HepG2 (cell line): Measurements from ENCODE around the gene MFSD12. TPM values are rescaled to one million over a fixed set of nuclear protein-coding genes. Genes with fewer than 3 reads are reported as not detected.

Source experiments
- ARHGAP35 ChIP-seq: sonication (generic); formaldehyde crosslinking; IDR thresholded peaks from 2 replicates; pipeline ENCODE4 v1.9.0; 2022; ENCODE audit warnings: mild to moderate bottlenecking, inconsistent platforms, moderate library complexity, missing genetic modification reagents, borderline replicate concordance
- BRF2 ChIP-seq: sonication (generic); formaldehyde crosslinking; IDR thresholded peaks from 2 replicates; pipeline ENCODE4 v1.8.1; 2022; ENCODE audit warnings: mild to moderate bottlenecking, missing genetic modification reagents
- E2F2 ChIP-seq: sonication (generic); formaldehyde crosslinking; IDR thresholded peaks from 2 replicates; pipeline ENCODE4 v1.4.0; 2020; ENCODE audit warnings: missing genetic modification reagents, borderline replicate concordance
- KAT2B ChIP-seq: fragments of 150-350 bp; IDR thresholded peaks from 2 replicates; pipeline ENCODE4 v1.6.1; 2014; ENCODE audit warnings: low read depth, low read length, borderline replicate concordance
- KDM6A ChIP-seq: IDR thresholded peaks from 2 replicates; pipeline ENCODE4 v1.6.1; 2016; ENCODE audit warnings: low read depth
- MBD4 ChIP-seq: IDR thresholded peaks from 2 replicates; pipeline ENCODE4 v1.6.1; 2012; ENCODE audit warnings: low read length, inconsistent platforms, borderline replicate concordance
- MED13 ChIP-seq: sonication (generic); formaldehyde crosslinking; IDR thresholded peaks from 2 replicates; pipeline ENCODE4 v1.5.0; 2020; ENCODE audit warnings: missing genetic modification reagents
- NFE2L2 ChIP-seq: fragments of 150-350 bp; IDR thresholded peaks from 2 replicates; pipeline ENCODE4 v1.6.1; 2014; ENCODE audit warnings: low read length
- NFKBIZ ChIP-seq: IDR thresholded peaks from 2 replicates; pipeline ENCODE4 v1.6.1; 2018; ENCODE audit warnings: missing genetic modification reagents, missing compliant biosample characterization
- NFRKB ChIP-seq: fragments of 450-650 bp; IDR thresholded peaks from 2 replicates; pipeline ENCODE4 v1.6.1; 2017
- NFYB ChIP-seq: sonication (generic); formaldehyde crosslinking; IDR thresholded peaks from 2 replicates; pipeline ENCODE4 v1.4.0; 2020; ENCODE audit warnings: missing genetic modification reagents
- PHF21A ChIP-seq: sonication (generic); formaldehyde crosslinking; IDR thresholded peaks from 2 replicates; pipeline ENCODE4 v1.5.0; 2020; ENCODE audit warnings: mild to moderate bottlenecking, missing genetic modification reagents
- RORA ChIP-seq: sonication (generic); formaldehyde crosslinking; IDR thresholded peaks from 2 replicates; pipeline ENCODE4 v1.5.0; 2020; ENCODE audit warnings: mild to moderate bottlenecking, missing genetic modification reagents, moderate library complexity
- STAT5B ChIP-seq: sonication (generic); formaldehyde crosslinking; IDR thresholded peaks from 2 replicates; pipeline ENCODE4 v1.4.0; 2020; ENCODE audit warnings: missing genetic modification reagents
- TBX3 ChIP-seq: fragments of 450-650 bp; IDR thresholded peaks from 2 replicates; pipeline ENCODE4 v1.6.1; 2017; ENCODE audit warnings: antibody characterized with exemption, mild to moderate bottlenecking, inconsistent platforms, borderline replicate concordance
- ZBTB3 ChIP-seq: sonication (generic); formaldehyde crosslinking; IDR thresholded peaks from 2 replicates; pipeline ENCODE4 v1.4.0; 2020; ENCODE audit warnings: low read depth, mild to moderate bottlenecking, moderate library complexity, missing genetic modification reagents, borderline replicate concordance
- ZBTB34 ChIP-seq: sonication (generic); formaldehyde crosslinking; IDR thresholded peaks from 2 replicates; pipeline ENCODE4 v1.8.0; 2022; ENCODE audit warnings: mild to moderate bottlenecking, missing genetic modification reagents
- ZNF12 ChIP-seq: sonication (generic); formaldehyde crosslinking; IDR thresholded peaks from 2 replicates; pipeline ENCODE4 v1.5.0; 2020; ENCODE audit warnings: missing genetic modification reagents
- ZNF136 ChIP-seq: sonication (generic); formaldehyde crosslinking; IDR thresholded peaks from 2 replicates; pipeline ENCODE4 v1.8.1; 2022; ENCODE audit warnings: low read depth, mild to moderate bottlenecking, moderate library complexity, missing genetic modification reagents
- ZNF143 ChIP-seq: sonication (generic); formaldehyde crosslinking; IDR thresholded peaks from 2 replicates; pipeline ENCODE4 v1.4.0; 2020; ENCODE audit warnings: missing genetic modification reagents
- ZNF253 ChIP-seq: sonication (generic); formaldehyde crosslinking; IDR thresholded peaks from 2 replicates; pipeline ENCODE4 v1.8.0; 2022; ENCODE audit warnings: mild to moderate bottlenecking, missing genetic modification reagents, borderline replicate concordance
- ZNF329 ChIP-seq: sonication (generic); formaldehyde crosslinking; IDR thresholded peaks from 2 replicates; pipeline ENCODE4 v1.9.0; 2021; ENCODE audit warnings: low read depth, mild to moderate bottlenecking, missing genetic modification reagents
- ZNF616 ChIP-seq: sonication (generic); formaldehyde crosslinking; IDR thresholded peaks from 2 replicates; pipeline ENCODE4 v1.5.0; 2020; ENCODE audit warnings: low read depth, mild to moderate bottlenecking, missing genetic modification reagents
- ZNF775 ChIP-seq: sonication (generic); formaldehyde crosslinking; IDR thresholded peaks from 2 replicates; pipeline ENCODE4 v1.4.0; 2020; ENCODE audit warnings: missing genetic modification reagents, mild to moderate bottlenecking, moderate library complexity, borderline replicate concordance
- polyA plus RNA-seq, 8 experiments: library from polyadenylated mRNA; depleted of rRNA in 3 of 8; stranded (reverse) in 7 of 8; unstranded in 1 of 8; fragments of >200 nt; fragmentation: Illumina TruSeq in 4 of 8; extraction: Trizol in 4 of 8; gene quantifications; 2 replicates each; pipeline versions ENCODE4 v1.2.1 to v1.2.3, GENCODE V29; 2011 to 2016; ENCODE audit warnings: low read depth in 4 of 8, missing spikeins in 1 of 8, mixed read lengths in 1 of 8; ENCODE audit not compliant: insufficient read depth in 1 of 8
- total RNA-seq, 5 experiments: library from RNA; depleted of rRNA; stranded (reverse); fragments of >200 nt; fragmentation: Illumina TruSeq; extraction: Trizol; gene quantifications; 2 replicates each; pipeline ENCODE4 v1.2.3, GENCODE V29; 2016; ENCODE audit warnings: low read depth in 1 of 5
- TF ChIP-seq, protein P1 (sequence below), 2 experiments: sonication (generic) in 1 of 2; formaldehyde crosslinking in 1 of 2; IDR thresholded peaks; 2 replicates each; pipeline versions ENCODE4 v1.5.1 to v1.6.1; 2011 to 2020; ENCODE audit warnings: borderline replicate concordance in 1 of 2, low read depth in 1 of 2, low read length in 1 of 2, mild to moderate bottlenecking in 1 of 2, missing genetic modification reagents in 1 of 2, moderate library complexity in 1 of 2

MFSD12 gene
- total and polyA plus RNA-seq, 2 of the 13 experiments (the other 11 are each of a cell fraction or from before 2014, with no cell fraction given) = 27.2 to 29.1 TPM

GRCh38 chr19:3500429-3501101 is 56.8 kb downstream of the MFSD12 start, which contains the start of gene DOHH (continued):
- TF ChIP-seq, protein P1, sequence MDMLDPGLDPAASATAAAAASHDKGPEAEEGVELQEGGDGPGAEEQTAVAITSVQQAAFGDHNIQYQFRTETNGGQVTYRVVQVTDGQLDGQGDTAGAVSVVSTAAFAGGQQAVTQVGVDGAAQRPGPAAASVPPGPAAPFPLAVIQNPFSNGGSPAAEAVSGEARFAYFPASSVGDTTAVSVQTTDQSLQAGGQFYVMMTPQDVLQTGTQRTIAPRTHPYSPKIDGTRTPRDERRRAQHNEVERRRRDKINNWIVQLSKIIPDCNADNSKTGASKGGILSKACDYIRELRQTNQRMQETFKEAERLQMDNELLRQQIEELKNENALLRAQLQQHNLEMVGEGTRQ (IDR thresholded peaks at IDR 0.05; ENCODE audit: low read depth, low read length) = peak; percentile 95
- TF ChIP-seq, protein P1 (CRISPR knock-in tag; IDR thresholded peaks at IDR 0.05; ENCODE audit: borderline replicate concordance) = peak; percentile 99
- TF ChIP-seq ZBTB3 = no peak
- 0 out of 2 replicates have a peak, but pooled peaks have one; percentile 41 for TF ChIP-seq ARHGAP35 (CRISPR knock-in tag)
- TF ChIP-seq STAT5B (CRISPR knock-in tag) = no peak
- 0 out of 2 replicates have a peak, but pooled peaks have one; percentile 58 for TF ChIP-seq ZBTB34 (CRISPR knock-in tag)
- no peak for TF ChIP-seq ZNF329 (CRISPR knock-in tag)
- no peak; the same call in 1 of the 2 replicates for TF ChIP-seq ZNF136 (CRISPR knock-in tag)
- TF ChIP-seq ZNF12 = no peak
- TF ChIP-seq ZNF616 (CRISPR knock-in tag) = peak; percentile 66; the same call in 1 of the 2 replicates
- no peak for TF ChIP-seq BRF2 (CRISPR knock-in tag)
- 0 out of 2 replicates have a peak, but pooled peaks have one; percentile 25 for TF ChIP-seq E2F2 (CRISPR knock-in tag)
- no peak for TF ChIP-seq NFRKB
- peak; percentile 84; the same call in 1 of the 2 replicates for TF ChIP-seq TBX3
- TF ChIP-seq ZNF775 (CRISPR knock-in tag) = no peak
- no peak for TF ChIP-seq KDM6A (CRISPR knock-in tag)
- TF ChIP-seq NFKBIZ (CRISPR knock-in tag) = peak; percentile 68; the same call in 1 of the 2 replicates
- peak; percentile 93; the same call in 1 of the 2 replicates for TF ChIP-seq ZNF253 (CRISPR knock-in tag)
- TF ChIP-seq MED13 (CRISPR knock-in tag) = no peak
- TF ChIP-seq RORA (CRISPR knock-in tag) = no peak
- peak; percentile 58; the same call in 1 of the 2 replicates for TF ChIP-seq NFYB
- TF ChIP-seq NFE2L2 = no peak
- no peak for TF ChIP-seq KAT2B
- peak; percentile 57; the same call in 1 of the 2 replicates for TF ChIP-seq ZNF143 (CRISPR knock-in tag)
- no peak for TF ChIP-seq MBD4
- peak; percentile 55; the same call in 1 of the 2 replicates for TF ChIP-seq PHF21A (CRISPR knock-in tag)
